GM23338 (cell line): ENCODE measurements around the gene THRB. TPM values are rescaled to one million over a fixed set of nuclear protein-coding genes. Genes with fewer than 3 reads are reported as not detected.

ENCODE experiments used
- ATAC-seq: fragments of 200-7000 bp; cut with Tn5 transposase; 3 replicates; pipeline ENCODE4 v1.9.1; 2020
- DNase-seq: peaks from one replicate; pipeline ENCODE4 v3.0.0-alpha.2; 2015; ENCODE audit warnings: low spot score
- H2AFZ ChIP-seq: fragments of 200-600 bp; sonication (generic); 2 replicates; pipeline ENCODE4 v1.8.0; 2016; ENCODE audit warnings: antibody characterized with exemption, mild to moderate bottlenecking, moderate library complexity
- H3F3A ChIP-seq: fragments of 200-600 bp; sonication (generic); replicated peaks from 2 replicates; pipeline ENCODE4 v1.8.0; 2017; ENCODE audit warnings: antibody characterized with exemption, mixed run types, low read depth
- H3K27ac ChIP-seq: fragments of 200-600 bp; sonication (generic); 2 replicates; pipeline ENCODE4 v1.6.1; 2016; ENCODE audit warnings: low read depth
- H3K27me3 ChIP-seq: fragments of 200-600 bp; sonication (generic); 2 replicates; pipeline ENCODE4 v1.8.0; 2016; ENCODE audit warnings: mild to moderate bottlenecking, mixed run types, moderate library complexity; ENCODE audit not compliant: insufficient read depth
- H3K36me3 ChIP-seq: fragments of 200-600 bp; sonication (generic); 2 replicates; pipeline ENCODE4 v1.8.0; 2016; ENCODE audit warnings: mild to moderate bottlenecking; ENCODE audit not compliant: insufficient read depth
- H3K4me1 ChIP-seq: fragments of 200-600 bp; sonication (generic); 2 replicates; pipeline ENCODE4 v1.8.0; 2016; ENCODE audit warnings: mild to moderate bottlenecking, moderate library complexity; ENCODE audit not compliant: insufficient read depth
- H3K4me2 ChIP-seq: fragments of 200-600 bp; sonication (generic); 2 replicates; pipeline ENCODE4 v1.7.1; 2017; ENCODE audit warnings: mixed run types
- H3K4me3 ChIP-seq: fragments of 200-600 bp; sonication (generic); 2 replicates; pipeline ENCODE4 v1.6.1; 2016; ENCODE audit warnings: mixed run types
- H3K79me2 ChIP-seq: fragments of 200-600 bp; sonication (generic); replicated peaks from 2 replicates; pipeline ENCODE4 v1.8.0; 2017; ENCODE audit warnings: mild to moderate bottlenecking; ENCODE audit not compliant: insufficient read depth
- H3K9me2 ChIP-seq: fragments of 200-600 bp; sonication (generic); 2 replicates; pipeline ENCODE4 v1.8.0; 2017; ENCODE audit not compliant: insufficient read depth
- H4K20me1 ChIP-seq: fragments of 200-600 bp; sonication (generic); replicated peaks from 2 replicates; pipeline ENCODE4 v1.8.0; 2017; ENCODE audit warnings: mild to moderate bottlenecking; ENCODE audit not compliant: insufficient read depth
- H3K27ac Mint-ChIP-seq: 2 replicates; pipeline ENCODE4 v1.8.0; 2020; ENCODE audit warnings: inconsistent platforms, mild to moderate bottlenecking, moderate library complexity, mixed read lengths
- H3K27me3 Mint-ChIP-seq: 3 replicates; pipeline ENCODE4 v1.8.0; 2022; ENCODE audit warnings: low read depth, mild to moderate bottlenecking, moderate library complexity, mixed read lengths, inconsistent platforms; ENCODE audit not compliant: insufficient read depth, poor library complexity
- H3K36me3 Mint-ChIP-seq: 3 replicates; pipeline ENCODE4 v1.8.0; 2021; ENCODE audit warnings: low read depth, mild to moderate bottlenecking, inconsistent platforms, moderate library complexity, mixed read lengths
- H3K4me1 Mint-ChIP-seq: 3 replicates; pipeline ENCODE4 v1.8.0; 2020; ENCODE audit warnings: mild to moderate bottlenecking, inconsistent platforms, mixed read lengths
- H3K4me3 Mint-ChIP-seq: 3 replicates; pipeline ENCODE4 v1.8.0; 2021; ENCODE audit warnings: moderate library complexity, mild to moderate bottlenecking, inconsistent platforms, mixed read lengths
- H3K9me3 Mint-ChIP-seq: 3 replicates; pipeline ENCODE4 v1.8.0; 2020; ENCODE audit warnings: moderate library complexity, mild to moderate bottlenecking, inconsistent platforms, mixed read lengths
- CREB1 ChIP-seq: fragments of 250-450 bp; sonication (Bioruptor Pico); IDR thresholded peaks from 2 replicates; pipeline ENCODE4 v1.5.0; 2020; ENCODE audit warnings: low read depth, mild to moderate bottlenecking, moderate library complexity
- CTCF ChIP-seq, 2 experiments: fragments of 200-600 bp in 1 of 2; sonication (generic) in 1 of 2; conservative IDR thresholded peaks; 2 replicates each; pipeline versions ENCODE4 v1.5.1 to v1.6.1; 2016 to 2017; ENCODE audit warnings: antibody characterized with exemption in 2 of 2, low read depth in 2 of 2, mild to moderate bottlenecking in 2 of 2, moderate library complexity in 1 of 2
- ETS1 ChIP-seq: IDR thresholded peaks from 2 replicates; pipeline ENCODE4 v1.6.1; 2016; ENCODE audit warnings: antibody characterized with exemption
- EZH2 ChIP-seq: fragments of 200-600 bp; sonication (generic); IDR thresholded peaks from one replicate; pipeline ENCODE4 v1.8.0; 2017; ENCODE audit warnings: antibody characterized with exemption, mild to moderate bottlenecking, low read depth; ENCODE audit not compliant: unreplicated experiment
- EZH2phosphoT487 ChIP-seq: fragments of 200-600 bp; sonication (generic); IDR thresholded peaks from one replicate; pipeline ENCODE4 v1.8.1; 2018; ENCODE audit warnings: antibody characterized with exemption; ENCODE audit not compliant: unreplicated experiment
- JUNB ChIP-seq: IDR thresholded peaks from one replicate; pipeline ENCODE4 v1.6.1; 2016; ENCODE audit warnings: antibody characterized with exemption; ENCODE audit not compliant: unreplicated experiment
- NANOG ChIP-seq: IDR thresholded peaks from 2 replicates; pipeline ENCODE4 v1.6.1; 2016; ENCODE audit warnings: antibody characterized with exemption, borderline replicate concordance
- POLR2AphosphoS5 ChIP-seq: IDR thresholded peaks from 2 replicates; pipeline ENCODE4 v1.6.1; 2016; ENCODE audit warnings: antibody characterized with exemption, low read depth
- REST ChIP-seq: IDR thresholded peaks from one replicate; pipeline ENCODE4 v1.6.1; 2018; ENCODE audit warnings: antibody characterized with exemption; ENCODE audit not compliant: unreplicated experiment
- STAT1 ChIP-seq: IDR thresholded peaks from one replicate; pipeline ENCODE4 v1.6.1; 2016; ENCODE audit warnings: antibody characterized with exemption; ENCODE audit not compliant: unreplicated experiment
- ZNF114 ChIP-seq: fragments of 250-450 bp; sonication (Bioruptor Pico); IDR thresholded peaks from 2 replicates; pipeline ENCODE4 v1.5.0; 2020; ENCODE audit warnings: mild to moderate bottlenecking, moderate library complexity
- ZNF331 ChIP-seq: fragments of 250-450 bp; sonication (Bioruptor Pico); IDR thresholded peaks from 2 replicates; pipeline ENCODE4 v1.5.0; 2020; ENCODE audit warnings: low read depth, mild to moderate bottlenecking, moderate library complexity
- polyA plus RNA-seq: library from polyadenylated mRNA; unstranded; fragments of >200 nt; fragmentation: Nextera tagmentation; extraction: Ambion mirVana; gene quantifications from 2 replicates; pipeline ENCODE4 v1.2.1, GENCODE V29; 2016
- total RNA-seq: library from RNA; depleted of rRNA; stranded (reverse); fragments of >200 nt; shearing (Covaris generic); gene quantifications from 2 replicates; pipeline ENCODE4 v1.2.3, GENCODE V29; 2014

The THRB gene
- total and polyA plus RNA-seq, 2 experiments from 2014 or later, result 1.7 to 3.2 TPM

- TF ChIP-seq CREB1 (CRISPR knock-in tag) (no peak), CTCF (conservative IDR thresholded peaks at IDR 0.05; ENCODE audit: low read depth in 2 of 2) (no peak), REST (no peak), JUNB (no peak), ZNF114 (no peak), ZNF331 (CRISPR knock-in tag) (no peak), NANOG (no peak), ETS1 (no peak), STAT1 (no peak)
These were observed 126.0 kb downstream of the THRB start (continued) for GRCh38 chr3:24368605-24369004.

GRCh38 chr3:24367664-24368264, 126.9 kb downstream of the THRB start:
- Mint-ChIP-seq H3K27me3 (no peaks in the 10 kb centered on the region), H3K4me1 (no peaks in the 10 kb centered on the region), H3K4me3 (no peak overlapping the region), H3K9me3 (no peaks in the 10 kb centered on the region), H3K36me3 (no peaks in the 10 kb centered on the region), H3K27ac (no peak overlapping the region)
- Histone ChIP-seq H3K79me2 (no peaks in the 10 kb centered on the region), H3F3A (no peaks in the 10 kb centered on the region), H3K27me3 (no peaks in the 10 kb centered on the region), H4K20me1 (no peaks in the 10 kb centered on the region), H2AFZ (no peak overlapping the region), H3K4me1 (no peaks in the 10 kb centered on the region), H3K27ac (no peak overlapping the region), H3K4me3 (no peak overlapping the region), H3K9me2 (no peaks in the 10 kb centered on the region; the same call in 1 of the 2 replicates), H3K4me2 (no peak overlapping the region), H3K36me3 (no peaks in the 10 kb centered on the region)
- no peak for ATAC-seq
- no peak for DNase-seq
- TF ChIP-seq EZH2 (no peak), NANOG (no peak), POLR2AphosphoS5 (no peak), ZNF114 (no peak), CREB1 (CRISPR knock-in tag) (no peak), ZNF331 (CRISPR knock-in tag) (no peak), ETS1 (no peak), JUNB (no peak), STAT1 (no peak), CTCF (conservative IDR thresholded peaks at IDR 0.05; ENCODE audit: low read depth in 2 of 2) (no peak), REST (no peak), EZH2phosphoT487 (no peak)
